Neural progenitor cell (in vitro differentiated cells): ENCODE data around the gene HSD11B1.

Experiments used
- CTCF ChIP-seq: fragments of 200-600 bp; sonication (generic); IDR thresholded peaks from 2 replicates; pipeline ENCODE4 v1.5.1; 2017; ENCODE audit warnings: antibody characterized with exemption, mild to moderate bottlenecking
- EZH2 ChIP-seq: fragments of 200-600 bp; sonication (generic); IDR thresholded peaks from 2 replicates; pipeline ENCODE4 v1.6.1; 2017; ENCODE audit warnings: antibody characterized with exemption, mild to moderate bottlenecking, moderate library complexity

- TF ChIP-seq CTCF (no peak), EZH2 (no peak)
These were observed 69.9 kb downstream of the HSD11B1 start for GRCh38 chr1:209774592-209774991.
